Smooth muscle cell (in vitro differentiated cells): ENCODE results near the gene SRP9. TPM values are rescaled to one million over a fixed set of nuclear protein-coding genes. Genes with fewer than 3 reads are reported as not detected.
A peak's percentile ranks its signal among the peaks of the same experiment; 100 is the strongest.

Experiments
- DNase-seq: peaks from one replicate; lab custom pipeline; 2025; ENCODE audit not compliant: unreplicated experiment; lab: John Stamatoyannopoulos, UW
- H2AFZ ChIP-seq: fragments of 200-600 bp; sonication (generic); 2 replicates; pipeline ENCODE4 v1.6.0; 2016; ENCODE audit warnings: antibody characterized with exemption, low read depth, mild to moderate bottlenecking
- H3F3A ChIP-seq: fragments of 200-600 bp; sonication (generic); 2 replicates; pipeline ENCODE4 v1.6.0; 2017; ENCODE audit warnings: antibody characterized with exemption, low read depth
- H3K27ac ChIP-seq: fragments of 200-600 bp; sonication (generic); 2 replicates; pipeline ENCODE4 v1.5.1; 2016; ENCODE audit warnings: low read depth, mild to moderate bottlenecking
- H3K27me3 ChIP-seq: fragments of 200-600 bp; sonication (generic); 2 replicates; pipeline ENCODE4 v1.6.1; 2016; ENCODE audit warnings: low read depth, mild to moderate bottlenecking
- H3K36me3 ChIP-seq: fragments of 200-600 bp; sonication (generic); 2 replicates; pipeline ENCODE4 v1.5.1; 2016; ENCODE audit warnings: low read depth
- H3K4me1 ChIP-seq: fragments of 200-600 bp; sonication (generic); 2 replicates; pipeline ENCODE4 v1.5.1; 2016; ENCODE audit warnings: low read depth
- H3K4me2 ChIP-seq: fragments of 200-600 bp; sonication (generic); 2 replicates; pipeline ENCODE4 v1.6.0; 2016; ENCODE audit warnings: mild to moderate bottlenecking
- H3K4me3 ChIP-seq: fragments of 200-600 bp; sonication (generic); 2 replicates; pipeline ENCODE4 v1.5.1; 2016; ENCODE audit warnings: mild to moderate bottlenecking
- H3K79me2 ChIP-seq: fragments of 200-600 bp; sonication (generic); 2 replicates; pipeline ENCODE4 v1.6.0; 2016; ENCODE audit warnings: low read depth, mild to moderate bottlenecking
- H3K9ac ChIP-seq: fragments of 200-600 bp; sonication (generic); 2 replicates; pipeline ENCODE4 v1.6.0; 2016; ENCODE audit warnings: low read depth
- H3K9me3 ChIP-seq: fragments of 200-600 bp; sonication (generic); replicated peaks from 2 replicates; pipeline ENCODE4 v1.5.1; 2016; ENCODE audit warnings: low read depth
- H4K20me1 ChIP-seq: fragments of 200-600 bp; sonication (generic); 2 replicates; pipeline ENCODE4 v1.6.0; 2016; ENCODE audit warnings: low read depth
- CTCF ChIP-seq: fragments of 200-600 bp; sonication (generic); IDR thresholded peaks from 2 replicates; pipeline ENCODE4 v1.5.1; 2017; ENCODE audit warnings: borderline replicate concordance, mild to moderate bottlenecking, antibody characterized with exemption; ENCODE audit not compliant: insufficient read depth, poor library complexity, severe bottlenecking
- WGBS: methylation state at CpG from one replicate; pipeline ENCODE4 v1.1.7; 2016; ENCODE audit warnings: low lambda C conversion rate; 5-methylcytosine and 5-hydroxymethylcytosine counted together
- polyA plus RNA-seq: library from polyadenylated mRNA; unstranded; fragments of >200 nt; fragmentation: Nextera tagmentation; extraction: Ambion mirVana; gene quantifications from 2 replicates; pipeline ENCODE4 v1.2.1, GENCODE V29; 2016
- total RNA-seq: library from RNA; depleted of rRNA; stranded (reverse); fragments of >200 nt; gene quantifications from 2 replicates; pipeline ENCODE4 v1.2.3, GENCODE V29; 2014

Gene SRP9
- total and polyA plus RNA-seq, 2 experiments from 2014 or later: 301 to 394 TPM

- Histone ChIP-seq H3K27me3 (no peaks in the 10 kb centered on the region), H2AFZ (no peak overlapping the region), H3K79me2 (peaks cover 11% of the 10 kb centered on the region), H4K20me1 (peaks cover 21% of the 10 kb centered on the region), H3K4me1 (peaks cover 22% of the 10 kb centered on the region), H3K4me3 (peak overlapping the region; percentile 87), H3K36me3 (no peaks in the 10 kb centered on the region), H3K9me3 (no peaks in the 10 kb centered on the region), H3F3A (peaks cover 28% of the 10 kb centered on the region), H3K27ac (no peak overlapping the region), H3K9ac (no peak overlapping the region), H3K4me2 (peak overlapping the region; percentile 98)
- WGBS: 70% methylated on average over 10 of the region's 10 CpGs
- no peak for DNase-seq
- TF ChIP-seq CTCF: peak; percentile 36
Measured at GRCh38 chr1:225811622-225812487, 34.2 kb downstream of the SRP9 start.

- Histone ChIP-seq H3K36me3 (no peaks in the 10 kb centered on the region), H3K27ac (peak overlapping the region; percentile 52), H3F3A (peaks cover 28% of the 10 kb centered on the region), H3K4me3 (no peak overlapping the region), H3K27me3 (no peaks in the 10 kb centered on the region), H3K9ac (no peak overlapping the region), H2AFZ (no peak overlapping the region), H3K79me2 (peaks cover 11% of the 10 kb centered on the region), H3K4me1 (peaks cover 30% of the 10 kb centered on the region), H3K4me2 (peak overlapping the region; percentile 62), H3K9me3 (no peaks in the 10 kb centered on the region), H4K20me1 (peaks cover 21% of the 10 kb centered on the region)
- WGBS: 76% methylated on average over 8 of the region's 8 CpGs
- no peak for DNase-seq
- TF ChIP-seq CTCF: no peak
Measured at GRCh38 chr1:225812488-225813213, 35.0 kb downstream of the SRP9 start.

- Histone ChIP-seq H3K4me1 (peaks cover 35% of the 10 kb centered on the region), H3K27ac (peak overlapping the region; percentile 52), H2AFZ (no peak overlapping the region), H3F3A (peaks cover 28% of the 10 kb centered on the region), H4K20me1 (peaks cover 21% of the 10 kb centered on the region), H3K27me3 (no peaks in the 10 kb centered on the region), H3K9ac (no peak overlapping the region), H3K36me3 (no peaks in the 10 kb centered on the region), H3K4me3 (no peak overlapping the region), H3K9me3 (no peaks in the 10 kb centered on the region), H3K79me2 (peaks cover 18% of the 10 kb centered on the region), H3K4me2 (peak overlapping the region; percentile 62)
- no peak for DNase-seq
- WGBS: 50% methylated on average over 10 of the region's 10 CpGs
- no peak for TF ChIP-seq CTCF
Measured at GRCh38 chr1:225813214-225813964, 35.8 kb downstream of the SRP9 start.
